ENCODE measurements around the gene LMX1B.

LMX1B gene

DNA sequence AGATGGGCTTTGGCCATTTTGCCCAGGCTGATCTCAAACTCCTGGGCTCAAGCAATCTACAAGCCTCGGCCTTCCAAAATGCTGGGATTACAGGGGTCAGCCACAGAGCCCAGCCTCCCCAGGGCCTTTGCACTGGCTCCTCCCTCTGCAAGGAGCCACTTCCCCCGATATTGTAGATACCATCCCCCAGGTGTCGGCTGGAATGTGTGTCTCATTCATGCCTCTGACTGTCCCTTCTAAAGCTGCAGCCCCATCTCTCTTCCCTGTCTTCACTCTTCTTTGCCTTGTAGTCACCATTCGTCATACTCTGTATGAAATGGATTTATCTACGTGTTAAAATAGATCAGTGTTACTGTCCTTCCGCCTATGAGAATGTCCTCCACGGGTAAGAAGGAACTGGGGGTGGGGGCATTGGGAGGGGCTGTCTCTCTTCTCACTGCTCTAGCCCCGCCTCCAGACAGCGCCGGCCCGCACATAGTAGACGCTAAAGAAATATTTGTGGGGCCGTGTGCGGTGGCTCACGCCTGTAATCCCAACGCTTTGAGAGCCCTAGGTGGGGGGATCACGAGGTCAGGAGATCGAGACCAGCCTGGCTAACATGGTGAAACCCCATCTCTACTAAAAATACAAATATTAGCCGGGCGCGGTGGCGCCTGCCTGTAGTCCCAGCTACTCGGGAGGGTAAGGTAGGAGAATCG lies 68.5 kb downstream of the LMX1B start:
- Histone ChIP-seq H2AFZ (ENCODE audit: low read length, unreplicated experiment) (no peak overlapping the region), H3K27me3 (ENCODE audit: insufficient read depth, low read length) (peaks cover 66% of the 10 kb centered on the region), H3K4me3 (ENCODE audit: low read depth, low read length) (no peak overlapping the region), H3K4me1 (ENCODE audit: control insufficient read depth, insufficient read depth, low read length, unreplicated experiment) (no peaks in the 10 kb centered on the region), H3K27ac (ENCODE audit: low read depth, low read length) (no peak overlapping the region), H3K79me2 (ENCODE audit: control insufficient read depth, insufficient read depth, low read length, unreplicated experiment) (no peaks in the 10 kb centered on the region), H3K36me3 (ENCODE audit: insufficient read depth, low read length) (no peaks in the 10 kb centered on the region)

GRCh38 chr9:126682928-126683697 lies 69.4 kb downstream of the LMX1B start:
- Histone ChIP-seq H3K27ac (ENCODE audit: low read depth, low read length) (no peak overlapping the region), H3K4me3 (ENCODE audit: low read depth, low read length) (peak overlapping the region; percentile 53), H2AFZ (ENCODE audit: low read length, unreplicated experiment) (peak overlapping the region; percentile 10), H3K4me1 (ENCODE audit: control insufficient read depth, insufficient read depth, low read length, unreplicated experiment) (no peaks in the 10 kb centered on the region), H3K36me3 (ENCODE audit: insufficient read depth, low read length) (no peaks in the 10 kb centered on the region), H3K79me2 (ENCODE audit: control insufficient read depth, insufficient read depth, low read length, unreplicated experiment) (no peaks in the 10 kb centered on the region), H3K27me3 (ENCODE audit: insufficient read depth, low read length) (peaks cover 67% of the 10 kb centered on the region)

DNA sequence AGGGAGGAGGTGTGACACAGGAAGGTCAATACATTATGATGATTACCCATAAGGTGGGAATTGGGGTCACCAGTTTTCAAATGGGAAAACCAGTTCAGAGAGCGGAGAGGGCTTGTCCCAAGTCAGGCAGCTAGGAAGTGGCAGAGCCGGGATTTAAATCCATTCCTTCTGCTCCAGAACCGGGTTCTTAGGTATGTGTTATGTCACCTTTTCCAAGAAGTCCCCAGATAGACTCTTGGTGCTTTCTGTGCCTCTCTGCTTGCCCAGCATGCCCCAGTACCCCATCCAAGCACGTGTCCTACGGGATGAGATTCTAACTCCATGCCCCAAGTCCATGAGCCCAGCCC lies 69.9 kb downstream of the LMX1B start:
- Histone ChIP-seq H3K4me1 (ENCODE audit: control insufficient read depth, insufficient read depth, low read length, unreplicated experiment) (no peaks in the 10 kb centered on the region), H3K36me3 (ENCODE audit: insufficient read depth, low read length) (no peaks in the 10 kb centered on the region), H2AFZ (ENCODE audit: low read length, unreplicated experiment) (no peak overlapping the region), H3K4me3 (ENCODE audit: low read depth, low read length) (no peak overlapping the region), H3K79me2 (ENCODE audit: control insufficient read depth, insufficient read depth, low read length, unreplicated experiment) (no peaks in the 10 kb centered on the region), H3K27me3 (ENCODE audit: insufficient read depth, low read length) (peaks cover 66% of the 10 kb centered on the region), H3K27ac (ENCODE audit: low read depth, low read length) (no peak overlapping the region)

DNA sequence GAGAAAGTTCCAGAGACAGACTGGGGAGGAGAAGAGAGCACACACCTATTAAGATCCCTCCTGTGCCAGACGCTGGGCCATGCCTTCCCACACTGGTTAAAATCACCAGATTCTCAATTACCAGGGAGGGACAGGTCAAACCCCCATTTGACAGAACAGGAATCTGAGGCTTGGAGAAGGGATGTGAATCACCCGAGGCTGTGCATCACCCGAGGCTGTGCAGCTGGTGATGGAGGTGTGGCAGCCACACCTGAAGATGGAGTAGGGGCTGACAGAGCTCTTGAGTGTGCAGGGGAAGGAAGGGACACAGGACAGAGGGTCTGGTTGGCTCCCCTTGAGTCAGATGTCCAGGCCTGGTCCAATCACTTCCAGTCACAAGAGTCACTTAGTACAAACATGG lies 70.6 kb downstream of the LMX1B start:
- peaks cover 73% of the 10 kb centered on the region for H3K27me3 ChIP-seq (ENCODE audit: insufficient read depth, low read length)
- no peak overlapping the region for H3K27ac ChIP-seq (ENCODE audit: low read depth, low read length)
- no peak overlapping the region for H3K4me3 ChIP-seq (ENCODE audit: low read depth, low read length)
- H3K79me2 ChIP-seq (ENCODE audit: control insufficient read depth, insufficient read depth, low read length, unreplicated experiment), result no peaks in the 10 kb centered on the region
- no peaks in the 10 kb centered on the region for H3K4me1 ChIP-seq (ENCODE audit: control insufficient read depth, insufficient read depth, low read length, unreplicated experiment)
- no peak overlapping the region for H2AFZ ChIP-seq (ENCODE audit: low read length, unreplicated experiment)
- H3K36me3 ChIP-seq (ENCODE audit: insufficient read depth, low read length), result no peaks in the 10 kb centered on the region

DNA sequence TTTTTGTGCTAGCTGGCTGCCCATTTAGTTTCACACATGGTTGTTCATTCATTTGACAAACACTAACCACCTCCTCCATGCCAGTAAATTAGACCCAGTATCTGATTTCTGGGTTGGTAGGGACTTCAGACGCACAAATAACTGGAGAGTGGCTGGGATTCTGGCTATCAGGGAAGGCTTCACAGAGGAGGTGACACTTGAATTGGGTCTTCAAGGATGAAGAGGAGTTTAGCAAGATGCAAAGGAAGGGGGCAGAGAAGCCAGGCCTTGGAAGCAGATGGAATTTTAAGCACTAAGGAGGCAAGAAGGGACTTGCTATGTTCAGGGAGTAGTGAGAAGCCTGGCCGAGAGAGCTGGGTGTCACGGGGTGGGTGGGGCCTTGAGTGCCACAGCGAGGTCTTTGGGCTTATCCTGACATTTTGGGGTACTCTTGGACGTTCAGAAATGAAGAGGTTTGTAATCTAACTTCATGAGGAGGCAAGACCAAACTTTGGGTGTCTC lies 71.3 kb downstream of the LMX1B start:
- no peak overlapping the region for H2AFZ ChIP-seq (ENCODE audit: low read length, unreplicated experiment)
- H3K36me3 ChIP-seq (ENCODE audit: insufficient read depth, low read length), result no peaks in the 10 kb centered on the region
- no peaks in the 10 kb centered on the region for H3K4me1 ChIP-seq (ENCODE audit: control insufficient read depth, insufficient read depth, low read length, unreplicated experiment)
- H3K4me3 ChIP-seq (ENCODE audit: low read depth, low read length), result no peak overlapping the region
- no peaks in the 10 kb centered on the region for H3K79me2 ChIP-seq (ENCODE audit: control insufficient read depth, insufficient read depth, low read length, unreplicated experiment)
- no peak overlapping the region for H3K27ac ChIP-seq (ENCODE audit: low read depth, low read length)
- H3K27me3 ChIP-seq (ENCODE audit: insufficient read depth, low read length), result peaks cover 79% of the 10 kb centered on the region

DNA sequence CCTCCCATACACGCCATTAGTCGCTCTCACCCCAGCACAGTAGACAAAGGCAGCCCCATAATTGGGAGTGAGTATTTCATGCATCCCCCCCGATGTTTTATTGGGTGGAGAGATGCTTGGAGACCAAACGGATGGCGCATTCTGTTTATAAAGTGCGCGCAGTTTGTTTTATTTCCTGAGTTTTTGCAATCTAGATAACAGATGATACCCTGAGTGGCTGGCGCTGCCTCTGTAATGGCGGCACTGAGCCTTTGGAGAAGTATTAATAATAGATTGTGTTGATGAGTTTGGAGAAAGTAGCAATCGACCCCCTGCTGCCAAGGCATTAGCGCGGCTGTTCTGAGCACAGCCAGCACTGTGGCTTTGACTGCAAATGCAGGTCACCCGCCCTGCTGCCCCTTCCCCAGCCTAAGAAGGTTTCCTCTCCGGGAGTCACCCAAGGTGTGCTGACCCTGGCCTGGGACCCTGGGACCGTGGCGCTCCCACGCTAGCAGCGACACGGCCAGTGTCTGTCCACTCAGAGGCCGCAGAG lies 74.3 kb downstream of the LMX1B start:
- Histone ChIP-seq H3K36me3 (ENCODE audit: insufficient read depth, low read length) (no peaks in the 10 kb centered on the region), H3K27me3 (ENCODE audit: insufficient read depth, low read length) (peaks cover 63% of the 10 kb centered on the region), H3K79me2 (ENCODE audit: control insufficient read depth, insufficient read depth, low read length, unreplicated experiment) (no peaks in the 10 kb centered on the region), H3K4me3 (ENCODE audit: low read depth, low read length) (no peak overlapping the region), H3K27ac (ENCODE audit: low read depth, low read length) (no peak overlapping the region), H2AFZ (ENCODE audit: low read length, unreplicated experiment) (no peak overlapping the region), H3K4me1 (ENCODE audit: control insufficient read depth, insufficient read depth, low read length, unreplicated experiment) (no peaks in the 10 kb centered on the region)

- H3K4me3 ChIP-seq (ENCODE audit: low read depth, low read length), result no peak overlapping the region
- no peaks in the 10 kb centered on the region for H3K79me2 ChIP-seq (ENCODE audit: control insufficient read depth, insufficient read depth, low read length, unreplicated experiment)
- H3K27ac ChIP-seq (ENCODE audit: low read depth, low read length), result no peak overlapping the region
- no peak overlapping the region for H2AFZ ChIP-seq (ENCODE audit: low read length, unreplicated experiment)
- H3K36me3 ChIP-seq (ENCODE audit: insufficient read depth, low read length), result no peaks in the 10 kb centered on the region
- peaks cover 58% of the 10 kb centered on the region for H3K27me3 ChIP-seq (ENCODE audit: insufficient read depth, low read length)
- no peaks in the 10 kb centered on the region for H3K4me1 ChIP-seq (ENCODE audit: control insufficient read depth, insufficient read depth, low read length, unreplicated experiment)
These were observed 74.9 kb downstream of the LMX1B start for GRCh38 chr9:126688617-126689016.

GRCh38 chr9:126689027-126689825 lies 75.5 kb downstream of the LMX1B start:
- H3K27ac ChIP-seq (ENCODE audit: low read depth, low read length), result no peak overlapping the region
- H3K4me1 ChIP-seq (ENCODE audit: control insufficient read depth, insufficient read depth, low read length, unreplicated experiment), result no peaks in the 10 kb centered on the region
- no peaks in the 10 kb centered on the region for H3K79me2 ChIP-seq (ENCODE audit: control insufficient read depth, insufficient read depth, low read length, unreplicated experiment)
- H3K4me3 ChIP-seq (ENCODE audit: low read depth, low read length), result no peak overlapping the region
- no peaks in the 10 kb centered on the region for H3K36me3 ChIP-seq (ENCODE audit: insufficient read depth, low read length)
- H3K27me3 ChIP-seq (ENCODE audit: insufficient read depth, low read length), result peaks cover 52% of the 10 kb centered on the region
- H2AFZ ChIP-seq (ENCODE audit: low read length, unreplicated experiment), result no peak overlapping the region

DNA sequence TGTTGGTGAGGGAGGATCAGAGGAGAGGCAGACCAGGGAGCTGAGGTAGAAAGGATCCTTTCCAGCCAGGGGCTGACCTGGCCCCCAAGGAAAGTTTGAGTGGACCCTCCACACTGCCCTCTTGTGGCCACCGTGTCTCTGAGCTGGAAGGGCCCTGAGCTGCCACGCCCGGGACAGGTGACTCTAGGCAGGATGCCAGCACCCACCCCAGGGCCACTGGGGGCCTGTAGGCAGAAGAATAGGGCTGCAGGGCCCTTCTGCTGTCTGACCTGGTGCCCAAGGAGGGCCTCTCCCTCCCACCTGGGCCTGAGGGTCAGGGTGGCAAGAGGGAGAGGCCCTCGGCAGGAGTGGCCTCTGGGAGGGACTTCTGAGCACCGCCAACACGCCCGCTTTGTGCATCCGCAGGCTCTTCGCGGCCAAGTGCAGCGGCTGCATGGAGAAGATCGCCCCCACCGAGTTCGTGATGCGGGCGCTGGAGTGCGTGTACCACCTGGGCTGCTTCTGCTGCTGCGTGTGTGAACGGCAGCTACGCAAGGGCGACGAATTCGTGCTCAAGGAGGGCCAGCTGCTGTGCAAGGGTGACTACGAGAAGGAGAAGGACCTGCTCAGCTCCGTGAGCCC lies 76.8 kb downstream of the LMX1B start:
- peaks cover 50% of the 10 kb centered on the region for H3K27me3 ChIP-seq (ENCODE audit: insufficient read depth, low read length)
- no peak overlapping the region for H3K4me3 ChIP-seq (ENCODE audit: low read depth, low read length)
- no peak overlapping the region for H3K27ac ChIP-seq (ENCODE audit: low read depth, low read length)
- H3K36me3 ChIP-seq (ENCODE audit: insufficient read depth, low read length), result no peaks in the 10 kb centered on the region
- H3K4me1 ChIP-seq (ENCODE audit: control insufficient read depth, insufficient read depth, low read length, unreplicated experiment), result no peaks in the 10 kb centered on the region
- no peak overlapping the region for H2AFZ ChIP-seq (ENCODE audit: low read length, unreplicated experiment)
- H3K79me2 ChIP-seq (ENCODE audit: control insufficient read depth, insufficient read depth, low read length, unreplicated experiment), result no peaks in the 10 kb centered on the region

DNA sequence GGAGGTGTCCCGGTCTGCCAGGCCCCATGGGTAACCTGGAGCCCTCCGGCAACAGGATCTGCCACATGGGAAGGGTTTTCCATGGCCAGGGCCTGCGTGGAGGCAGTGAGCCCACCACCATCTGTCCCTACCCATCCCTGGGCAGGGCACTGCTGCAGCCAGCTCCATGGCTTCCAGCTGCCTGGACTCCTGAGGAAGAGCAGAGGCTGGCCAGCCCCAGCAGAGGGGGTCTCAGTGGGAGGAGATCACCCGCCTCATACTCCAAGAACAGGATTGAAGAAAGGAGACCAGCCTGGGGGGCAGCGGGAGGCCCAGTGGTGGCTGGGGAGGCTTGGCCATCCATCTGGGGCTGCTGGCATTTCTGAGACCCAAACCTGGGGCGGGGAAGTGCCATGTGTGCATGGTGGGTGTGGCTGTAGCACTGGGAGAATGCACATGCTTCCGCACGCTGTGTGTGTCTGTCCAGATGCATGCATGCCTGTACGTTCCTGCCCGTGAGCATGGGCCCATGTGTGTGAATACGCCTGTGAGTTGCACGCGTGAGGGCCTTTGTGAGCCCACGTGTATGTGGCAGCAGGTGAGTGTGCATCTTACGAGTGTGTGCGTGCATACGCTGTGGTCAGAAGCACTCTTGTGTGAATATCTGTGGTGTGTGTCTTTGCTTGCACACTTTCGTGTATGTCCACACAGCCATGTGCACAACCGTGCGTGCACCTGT lies 78.5 kb downstream of the LMX1B start:
- peaks cover 38% of the 10 kb centered on the region for H3K27me3 ChIP-seq (ENCODE audit: insufficient read depth, low read length)

More for the DNA sequence above, 78.5 kb downstream of the LMX1B start:
- no peak overlapping the region for H2AFZ ChIP-seq (ENCODE audit: low read length, unreplicated experiment)
- no peak overlapping the region for H3K4me3 ChIP-seq (ENCODE audit: low read depth, low read length)
- H3K4me1 ChIP-seq (ENCODE audit: control insufficient read depth, insufficient read depth, low read length, unreplicated experiment), result no peaks in the 10 kb centered on the region
- H3K79me2 ChIP-seq (ENCODE audit: control insufficient read depth, insufficient read depth, low read length, unreplicated experiment), result no peaks in the 10 kb centered on the region
- H3K36me3 ChIP-seq (ENCODE audit: insufficient read depth, low read length), result no peaks in the 10 kb centered on the region
- H3K27ac ChIP-seq (ENCODE audit: low read depth, low read length), result no peak overlapping the region
